ENCODE measurements around the gene PGBD5.
A peak's percentile ranks its signal among the peaks of the same experiment; 100 is the strongest.

PGBD5 gene

GRCh38 chr1:230278376-230278775 lies 147.8 kb downstream of the PGBD5 start:
- TF ChIP-seq CTCF (IDR thresholded peaks at IDR 0.05; ENCODE audit: low read depth, low read length), result no peak
- no peak overlapping the region for H3K4me3 ChIP-seq (ENCODE audit: low read depth, low read length)
- no peak overlapping the region for H3K27ac ChIP-seq
- no peaks in the 10 kb centered on the region for H3K27me3 ChIP-seq (ENCODE audit: insufficient read depth, low read depth, severe bottlenecking)
- peaks cover 45% of the 10 kb centered on the region for H3K36me3 ChIP-seq
- H3K9me3 ChIP-seq (ENCODE audit: severe bottlenecking), result no peaks in the 10 kb centered on the region
- peak; percentile 5 for DNase-seq

DNA sequence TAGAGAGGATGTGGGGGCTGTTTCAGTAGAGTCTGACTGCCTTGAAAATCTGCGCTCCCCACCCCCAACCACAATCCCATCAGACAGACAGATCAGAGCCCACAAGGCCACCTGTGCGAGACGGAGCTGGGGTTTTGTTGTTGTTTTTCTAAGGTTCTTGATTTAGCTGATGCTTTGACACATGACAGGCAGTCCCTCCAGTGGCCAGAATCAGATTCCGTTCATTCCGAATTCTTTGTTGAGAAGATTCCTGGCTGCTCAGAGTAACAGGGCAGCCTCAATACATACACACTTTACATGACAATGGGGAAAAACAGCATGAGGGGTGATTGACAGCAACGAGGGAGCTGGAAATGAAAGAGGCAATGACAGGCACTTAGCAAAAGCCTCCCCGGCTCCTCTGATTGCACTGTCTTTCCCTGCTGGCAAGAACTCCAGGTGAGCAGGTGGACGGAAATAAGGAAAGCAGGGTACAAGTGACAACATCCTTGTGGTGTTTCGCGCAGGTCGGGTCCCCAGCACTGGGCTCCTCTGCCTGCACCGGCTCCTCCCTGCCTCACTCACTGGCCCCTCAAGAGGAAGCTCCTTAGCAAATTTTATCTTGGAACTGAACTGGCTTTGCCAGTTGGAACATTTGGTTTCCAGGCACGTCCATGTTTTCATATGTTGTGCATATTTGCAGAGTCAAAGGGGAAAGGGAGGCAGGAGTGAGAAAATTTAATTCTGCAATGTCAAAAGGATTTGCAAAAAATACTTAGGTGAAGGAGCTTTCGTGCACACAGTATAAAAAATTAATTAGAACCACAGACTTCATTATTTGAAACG lies 148.7 kb downstream of the PGBD5 start:
- DNase-seq, result peak; percentile 25
- TF ChIP-seq CTCF (IDR thresholded peaks at IDR 0.05; ENCODE audit: low read depth, low read length), result no peak
- Histone ChIP-seq H3K27ac (no peak overlapping the region), H3K36me3 (peaks cover 41% of the 10 kb centered on the region), H3K9me3 (ENCODE audit: severe bottlenecking) (no peaks in the 10 kb centered on the region), H3K4me3 (ENCODE audit: low read depth, low read length) (no peak overlapping the region), H3K27me3 (ENCODE audit: insufficient read depth, low read depth, severe bottlenecking) (no peaks in the 10 kb centered on the region)

DNA sequence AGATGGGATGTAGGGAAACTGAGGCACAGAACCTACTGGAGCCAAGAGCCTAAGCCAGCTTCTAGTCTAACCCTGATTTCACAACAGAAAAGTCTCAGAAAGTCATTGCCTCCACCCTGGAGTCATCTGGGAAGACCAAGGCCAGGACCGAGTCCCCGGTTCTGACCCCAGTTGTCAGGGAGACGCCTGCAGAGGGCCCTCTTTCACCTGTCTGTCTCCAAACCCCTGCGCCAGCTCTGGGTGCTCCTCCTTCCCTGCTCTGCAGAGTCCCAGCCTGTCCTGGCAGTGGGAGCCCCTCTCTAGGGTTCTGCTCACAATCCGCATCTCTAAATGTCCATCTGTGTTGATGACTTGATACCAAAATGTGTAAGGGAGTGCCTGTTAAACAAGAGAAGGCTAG lies 149.7 kb downstream of the PGBD5 start:
- peak; percentile 11 for DNase-seq
- H3K27me3 ChIP-seq (ENCODE audit: insufficient read depth, low read depth, severe bottlenecking), result no peaks in the 10 kb centered on the region
- H3K36me3 ChIP-seq, result peaks cover 41% of the 10 kb centered on the region
- H3K4me3 ChIP-seq (ENCODE audit: low read depth, low read length), result no peak overlapping the region
- TF ChIP-seq CTCF (IDR thresholded peaks at IDR 0.05; ENCODE audit: low read depth, low read length), result peak; percentile 14; the same call in 1 of the 2 replicates
- no peaks in the 10 kb centered on the region for H3K9me3 ChIP-seq (ENCODE audit: severe bottlenecking)
- H3K27ac ChIP-seq, result no peak overlapping the region

DNA sequence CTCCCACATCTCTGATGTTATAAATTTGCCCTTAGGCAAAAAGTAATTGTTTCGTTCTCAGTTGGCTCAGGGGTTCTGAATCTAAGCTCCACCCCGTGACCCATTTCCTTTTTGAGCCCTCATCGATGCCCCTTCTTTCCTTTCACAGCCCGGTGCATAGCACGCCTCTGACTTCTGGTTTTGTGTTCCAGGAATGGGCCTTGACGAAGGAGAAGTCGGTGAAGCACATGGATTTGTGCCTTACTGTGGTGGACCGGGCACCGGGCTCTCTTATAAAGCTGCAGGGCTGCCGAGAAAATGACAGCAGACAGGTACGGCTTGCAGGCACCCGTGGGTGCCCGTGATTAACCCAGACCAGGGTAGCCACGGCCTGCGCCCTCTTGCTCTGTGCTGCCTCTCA lies 151.9 kb downstream of the PGBD5 start:
- no peak overlapping the region for H3K27ac ChIP-seq
- H3K9me3 ChIP-seq (ENCODE audit: severe bottlenecking), result no peaks in the 10 kb centered on the region
- H3K36me3 ChIP-seq, result peaks cover 28% of the 10 kb centered on the region
- TF ChIP-seq CTCF (IDR thresholded peaks at IDR 0.05; ENCODE audit: low read depth, low read length), result no peak
- H3K4me3 ChIP-seq (ENCODE audit: low read depth, low read length), result no peak overlapping the region
- no peak for DNase-seq
- no peaks in the 10 kb centered on the region for H3K27me3 ChIP-seq (ENCODE audit: insufficient read depth, low read depth, severe bottlenecking)

DNA sequence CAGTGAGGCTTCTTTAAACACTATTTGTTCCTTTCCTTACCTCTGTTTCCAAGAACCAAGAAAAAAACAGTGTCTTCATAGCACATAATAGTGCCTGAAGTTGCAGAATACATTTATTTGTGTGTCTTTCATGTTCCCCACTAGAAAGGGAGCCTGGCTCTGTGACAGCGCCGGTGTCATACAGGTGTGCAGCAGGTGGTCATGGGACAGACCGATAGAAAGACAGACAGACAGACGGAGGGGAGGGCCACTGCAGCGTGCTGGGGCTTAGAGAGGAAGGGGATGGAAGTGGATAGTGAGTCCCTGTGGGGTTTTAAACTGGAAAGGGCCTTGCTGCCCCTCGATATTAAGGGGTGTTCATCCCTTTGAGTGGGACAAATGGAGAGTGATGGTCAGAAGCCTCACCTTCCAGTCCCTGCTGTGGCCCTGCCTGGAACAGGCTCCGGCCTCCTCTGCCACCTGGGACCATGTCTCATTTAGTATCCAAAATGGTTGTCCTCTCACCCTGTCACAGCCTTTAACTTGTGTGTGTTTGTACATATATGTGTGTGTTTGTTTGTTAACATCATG lies 152.9 kb downstream of the PGBD5 start:
- Histone ChIP-seq H3K27ac (no peak overlapping the region), H3K9me3 (ENCODE audit: severe bottlenecking) (no peaks in the 10 kb centered on the region), H3K4me3 (ENCODE audit: low read depth, low read length) (no peak overlapping the region), H3K27me3 (ENCODE audit: insufficient read depth, low read depth, severe bottlenecking) (no peaks in the 10 kb centered on the region), H3K36me3 (peaks cover 23% of the 10 kb centered on the region)
- no peak for DNase-seq
- TF ChIP-seq CTCF (IDR thresholded peaks at IDR 0.05; ENCODE audit: low read depth, low read length), result no peak
